AG04450 (cell line): Measurements from ENCODE around the gene IREB2. TPM values are rescaled to one million over a fixed set of nuclear protein-coding genes. Genes with fewer than 3 reads are reported as not detected.
A peak's percentile ranks its signal among the peaks of the same experiment; 100 is the strongest.

ENCODE experiments used
- CTCF ChIA-PET: fragments of 300-600, 350-600 bp; formaldehyde crosslinking; extraction: SDS; loops from one replicate; lab custom pipeline; 2022; ENCODE audit warnings: antibody characterized with exemption, inconsistent platforms; lab: Charles Lee
- POLR2A ChIA-PET: fragments of 350-600 bp; formaldehyde crosslinking; extraction: SDS; loops from one replicate; lab custom pipeline; 2021; ENCODE audit warnings: antibody characterized with exemption, inconsistent platforms; lab: Yijun Ruan, JAX
- DNase-seq: peaks from one replicate; pipeline ENCODE4 v3.0.0-alpha.2; 2011; ENCODE audit warnings: low read depth, low spot score
- H3K27ac ChIP-seq: one replicate; pipeline ENCODE4 v1.5.1; 2012; ENCODE audit warnings: low read depth, low read length, control low read depth
- H3K27me3 ChIP-seq: one replicate; pipeline ENCODE4 v1.6.0; 2012; ENCODE audit warnings: low read length; ENCODE audit not compliant: control insufficient read depth, insufficient read depth
- H3K4me3 ChIP-seq: 2 replicates; pipeline ENCODE4 v1.5.1; 2011; ENCODE audit warnings: mild to moderate bottlenecking, low read depth, low read length, control low read depth
- H3K9me3 ChIP-seq: 2 replicates; pipeline ENCODE4 v1.5.1; 2012; ENCODE audit warnings: low read length; ENCODE audit not compliant: control insufficient read depth, insufficient read depth
- CTCF ChIP-seq: IDR thresholded peaks from 2 replicates; pipeline ENCODE4 v1.5.1; 2011; ENCODE audit warnings: low read depth, low read length, control low read depth, inconsistent platforms
- polyA plus RNA-seq: library from polyadenylated mRNA; depleted of rRNA; stranded (reverse); fragments of >200 nt; gene quantifications from 2 replicates; pipeline ENCODE4 v1.2.3, GENCODE V29; 2011

The IREB2 gene
- polyA plus RNA-seq, 1 experiment = 30.4 TPM

- Histone ChIP-seq H3K27ac (no peak overlapping the region), H3K4me3 (no peak overlapping the region), H3K27me3 (no peaks in the 10 kb centered on the region), H3K9me3 (no peaks in the 10 kb centered on the region)
- CTCF ChIA-PET = no interaction called here
- POLR2A ChIA-PET = interaction anchor here (1.0 kb wide), 1 partner anchor 8 kb away, joined by 3 read pairs; the partner anchor contains the start of gene IREB2
- DNase-seq = no peak
- no peak for TF ChIP-seq CTCF
These were observed 7.9 kb downstream of the IREB2 start for GRCh38 chr15:78445875-78446274.

GRCh38 chr15:78446551-78446950 lies 8.5 kb downstream of the IREB2 start:
- DNase-seq = no peak
- no peak for TF ChIP-seq CTCF
- ChIA-PET POLR2A (interaction anchor here (1.0 kb wide), 1 partner anchor 9 kb away, joined by 3 read pairs; the partner anchor contains the start of gene IREB2), CTCF (no interaction called here)
- no peaks in the 10 kb centered on the region for H3K27me3 ChIP-seq
- H3K27ac ChIP-seq = no peak overlapping the region
- H3K9me3 ChIP-seq = no peaks in the 10 kb centered on the region
- H3K4me3 ChIP-seq = no peak overlapping the region

- H3K4me3 ChIP-seq = no peak overlapping the region
- H3K9me3 ChIP-seq = no peaks in the 10 kb centered on the region
- H3K27me3 ChIP-seq = no peaks in the 10 kb centered on the region
- POLR2A ChIA-PET = no interaction called here
- TF ChIP-seq CTCF = no peak
- H3K27ac ChIP-seq = peak overlapping the region; percentile 48
- CTCF ChIA-PET = interaction anchor here (1.1 to 2.6 kb wide), 2 partner anchors 9 kb away, joined by 3 to 10 read pairs; no protein-coding TSS in a partner anchor
- no peak for DNase-seq
These were observed 10.6 kb downstream of the IREB2 start for GRCh38 chr15:78448441-78449219.

GRCh38 chr15:78449220-78449999 lies 11.4 kb downstream of the IREB2 start:
- Histone ChIP-seq H3K9me3 (no peaks in the 10 kb centered on the region), H3K27ac (no peak overlapping the region), H3K4me3 (no peak overlapping the region), H3K27me3 (no peaks in the 10 kb centered on the region)
- CTCF ChIA-PET = interaction anchor here (1.1 to 2.6 kb wide), 4 partner anchors 9 to 33 kb away, joined by 3 to 10 read pairs (median 4); partner anchors contain the start of gene IREB2
- POLR2A ChIA-PET = no interaction called here
- DNase-seq = no peak
- no peak for TF ChIP-seq CTCF
